Endothelial cell of umbilical vein (primary cell): ENCODE measurements around the gene PLCD4. TPM values are rescaled to one million over a fixed set of nuclear protein-coding genes. Genes with fewer than 3 reads are reported as not detected.

Source experiments
- BruUV-seq: library from RNA; stranded (reverse); fragments of 400-500 nt; replicated peaks from 2 replicates; lab custom pipeline; 2021; lab: Mats Ljungman, UMichigan
- CTCF ChIA-PET: fragments of 300-600, 350-600 bp; sonication (Branson Sonifier 250); formaldehyde crosslinking; loops from one replicate; lab custom pipeline; 2021; ENCODE audit warnings: antibody characterized with exemption, inconsistent platforms; lab: Charles Lee
- POLR2A ChIA-PET: fragments of 300-600, 350-600 bp; sonication (Branson Sonifier 250); formaldehyde crosslinking; loops from one replicate; lab custom pipeline; 2021; ENCODE audit warnings: antibody characterized with exemption, inconsistent platforms; lab: Charles Lee
- DNase-seq: peaks from one replicate; pipeline ENCODE4 v3.0.0-alpha.2; 2011; ENCODE audit warnings: low read depth, low spot score
- FAIRE-seq: peaks from 2 replicates; lab custom pipeline; 2011; peaks lifted over from hg19 to GRCh38; lab: Jason Lieb, UNC
- H2AFZ ChIP-seq: 2 replicates; pipeline ENCODE4 v1.6.0; 2012; ENCODE audit warnings: low read depth, low read length, control low read depth, inconsistent platforms
- H3K27ac ChIP-seq: 2 replicates; pipeline ENCODE4 v1.5.1; 2011; ENCODE audit warnings: low read depth, mild to moderate bottlenecking, control low read depth, low read length, moderate library complexity; ENCODE audit not compliant: insufficient read depth
- H3K27me3 ChIP-seq, 2 experiments: 2 replicates each; pipeline versions ENCODE4 v1.6.0 to v1.6.1; 2011; ENCODE audit warnings: low read length in 2 of 2, mixed read lengths in 1 of 2; ENCODE audit not compliant: control insufficient read depth in 2 of 2, insufficient read depth in 2 of 2
- H3K36me3 ChIP-seq, 2 experiments: 2 replicates in 1 of 2; 3 replicates in 1 of 2; pipeline ENCODE4 v1.5.1; 2011; ENCODE audit warnings: low read length in 2 of 2, mild to moderate bottlenecking in 1 of 2, moderate library complexity in 1 of 2; ENCODE audit not compliant: control insufficient read depth in 2 of 2, insufficient read depth in 2 of 2; ENCODE audit errors: extremely low read depth in 1 of 2
- H3K4me1 ChIP-seq: 3 replicates; pipeline ENCODE4 v1.5.1; 2011; ENCODE audit warnings: mild to moderate bottlenecking, low read length; ENCODE audit not compliant: control insufficient read depth, insufficient read depth; ENCODE audit errors: extremely low read depth
- H3K4me2 ChIP-seq: 2 replicates; pipeline ENCODE4 v1.6.1; 2011; ENCODE audit warnings: low read length, control low read depth, mixed read lengths; ENCODE audit not compliant: insufficient read depth
- H3K4me3 ChIP-seq, 3 experiments: fragments of 200-600 bp in 1 of 3; sonication (generic), shearing (Covaris generic) in 1 of 3; replicated peaks in 1 of 3; 2 replicates each; pipeline ENCODE4 v1.5.1; 2011 to 2016; ENCODE audit warnings: control low read depth in 3 of 3, low read length in 3 of 3, mild to moderate bottlenecking in 2 of 3, inconsistent platforms in 1 of 3, low read depth in 1 of 3, moderate library complexity in 1 of 3; ENCODE audit not compliant: insufficient read depth in 1 of 3
- H3K79me2 ChIP-seq: 2 replicates; pipeline ENCODE4 v1.6.0; 2012; ENCODE audit warnings: low read length, inconsistent platforms; ENCODE audit not compliant: control insufficient read depth, insufficient read depth
- H3K9ac ChIP-seq: replicated peaks from 2 replicates; pipeline ENCODE3; 2011; ENCODE audit warnings: low read length, control low read depth; ENCODE audit not compliant: insufficient read depth; ENCODE audit errors: extremely low read depth
- H3K9me1 ChIP-seq: replicated peaks from 3 replicates; pipeline ENCODE4 v1.6.0; 2011; ENCODE audit warnings: mild to moderate bottlenecking, low read length; ENCODE audit not compliant: control insufficient read depth, insufficient read depth; ENCODE audit errors: extremely low read depth
- H3K9me3 ChIP-seq: replicated peaks from 2 replicates; pipeline ENCODE4 v1.5.1; 2012; ENCODE audit warnings: low read length, inconsistent platforms; ENCODE audit not compliant: control insufficient read depth, insufficient read depth
- H4K20me1 ChIP-seq: replicated peaks from 2 replicates; pipeline ENCODE3; 2011; ENCODE audit warnings: mild to moderate bottlenecking, low read length; ENCODE audit not compliant: control insufficient read depth, insufficient read depth; ENCODE audit errors: extremely low read depth
- EZH2 ChIP-seq: IDR thresholded peaks from 2 replicates; pipeline ENCODE4 v1.6.1; 2012; ENCODE audit warnings: borderline replicate concordance, low read depth, mild to moderate bottlenecking, moderate library complexity, low read length, inconsistent platforms; ENCODE audit not compliant: severe bottlenecking
- FOS ChIP-seq: IDR thresholded peaks from 2 replicates; pipeline ENCODE4 v1.6.1; 2011; ENCODE audit warnings: mild to moderate bottlenecking, low read length, moderate library complexity, borderline replicate concordance; ENCODE audit not compliant: insufficient read depth
- GATA2 ChIP-seq: IDR thresholded peaks from 2 replicates; pipeline ENCODE4 v1.7.0; 2011; ENCODE audit warnings: low read depth, mild to moderate bottlenecking, moderate library complexity, mixed read lengths, low read length; ENCODE audit not compliant: insufficient read length, insufficient read depth
- JUN ChIP-seq: IDR thresholded peaks from 2 replicates; pipeline ENCODE4 v1.6.1; 2011; ENCODE audit warnings: borderline replicate concordance, low read depth; ENCODE audit not compliant: insufficient read length, insufficient read depth
- MYC ChIP-seq: IDR thresholded peaks from one replicate; pipeline ENCODE4 v1.6.1; 2011; ENCODE audit warnings: mild to moderate bottlenecking, low read depth, low read length
- POLR2A ChIP-seq: IDR thresholded peaks from 2 replicates; pipeline ENCODE4 v1.6.1; 2012; ENCODE audit warnings: low read depth, mild to moderate bottlenecking, control low read depth, low read length
- POLR2AphosphoS5 ChIP-seq: IDR thresholded peaks from 2 replicates; pipeline ENCODE4 v1.6.1; 2012; ENCODE audit warnings: low read depth, mild to moderate bottlenecking, control low read depth, low read length, moderate library complexity; ENCODE audit not compliant: insufficient read depth
- dilution Hi-C: fragments of 300-500 bp; cut with MboI; formaldehyde crosslinking; loops from one replicate; pipeline ENCODE4 v1.15.0; 2019; ENCODE audit warnings: low sequenced_read_pairs; ENCODE audit not compliant: extremely low pct_ligation_motif_present
- intact Hi-C: fragments of 100-400 bp; cut with micrococcal nuclease; formaldehyde crosslinking; loops from one replicate; pipeline ENCODE4 v1.10.0; 2022
- polyA plus RNA-seq, 4 experiments: library from polyadenylated mRNA; depleted of rRNA in 3 of 4; stranded (reverse) in 3 of 4; unstranded in 1 of 4; fragments of >200 nt; gene quantifications; 2 replicates each; pipeline versions ENCODE4 v1.2.1 to v1.2.3, GENCODE V29; 2011 to 2012; ENCODE audit warnings: missing spikeins in 1 of 4
- total RNA-seq: library from RNA; stranded (reverse); gene quantifications from 2 replicates; pipeline ENCODE4 v1.2.3, GENCODE V29; 2021
- TF ChIP-seq, protein P1 (sequence below), 2 donors: IDR thresholded peaks; 1 replicate in 1 of 2; 2 replicates in 1 of 2; pipeline ENCODE4 v1.5.1; 2011; ENCODE audit warnings: low read length in 2 of 2, mild to moderate bottlenecking in 2 of 2, moderate library complexity in 2 of 2, control low read depth in 1 of 2, inconsistent platforms in 1 of 2, low read depth in 1 of 2; ENCODE audit not compliant: insufficient read depth in 1 of 2; ENCODE audit errors: extremely low read depth in 1 of 2
- TF ChIP-seq, protein P2 (sequence below): IDR thresholded peaks from 2 replicates; pipeline ENCODE4 v1.6.1; 2011; ENCODE audit not compliant: insufficient read depth, insufficient read length

Gene PLCD4
- total and polyA plus RNA-seq, 2 donors (not counting 3 experiments of a cell fraction or from before 2014, with no cell fraction given) = 2.2 to 3.1 TPM

DNA sequence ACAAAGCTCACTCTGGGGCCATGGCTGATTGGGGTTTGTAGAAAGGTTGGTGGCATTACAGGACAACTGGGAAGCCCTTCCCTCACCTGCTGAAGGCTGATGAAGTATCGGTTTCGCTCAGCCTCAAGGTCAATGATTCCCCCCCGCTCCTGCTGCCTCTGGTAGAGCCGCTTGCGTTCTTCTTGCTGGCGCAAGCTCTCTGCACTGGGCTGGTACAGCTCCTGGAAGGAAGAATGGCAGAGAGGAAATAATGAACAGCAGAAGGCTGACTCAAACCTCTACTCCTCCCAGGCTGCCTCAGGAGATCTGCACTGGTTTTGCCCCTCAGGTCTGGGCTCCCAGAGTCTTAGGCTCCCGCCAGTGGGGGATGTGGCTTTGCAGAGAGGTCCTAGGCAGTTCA, 57.0 kb downstream of the PLCD4 start:
- no peak for DNase-seq
- Histone ChIP-seq H4K20me1 (no peaks in the 10 kb centered on the region), H3K4me3 (no peak overlapping the region), H3K9me3 (no peaks in the 10 kb centered on the region), H2AFZ (no peak overlapping the region), H3K36me3 (peaks cover 33 to 44% of the 10 kb centered on the region in 2 experiments), H3K4me2 (no peak overlapping the region), H3K27ac (no peak overlapping the region), H3K4me1 (peaks cover 9% of the 10 kb centered on the region), H3K27me3 (no peaks in the 10 kb centered on the region), H3K79me2 (peaks cover 12% of the 10 kb centered on the region), H3K9ac (no peak overlapping the region), H3K9me1 (no peaks in the 10 kb centered on the region)
- no TSS peak for BruUV-seq
- TF ChIP-seq POLR2AphosphoS5 = no peak
- no peak for TF ChIP-seq GATA2
- TF ChIP-seq JUN = no peak
- TF ChIP-seq EZH2 = no peak
- TF ChIP-seq, protein P1, sequence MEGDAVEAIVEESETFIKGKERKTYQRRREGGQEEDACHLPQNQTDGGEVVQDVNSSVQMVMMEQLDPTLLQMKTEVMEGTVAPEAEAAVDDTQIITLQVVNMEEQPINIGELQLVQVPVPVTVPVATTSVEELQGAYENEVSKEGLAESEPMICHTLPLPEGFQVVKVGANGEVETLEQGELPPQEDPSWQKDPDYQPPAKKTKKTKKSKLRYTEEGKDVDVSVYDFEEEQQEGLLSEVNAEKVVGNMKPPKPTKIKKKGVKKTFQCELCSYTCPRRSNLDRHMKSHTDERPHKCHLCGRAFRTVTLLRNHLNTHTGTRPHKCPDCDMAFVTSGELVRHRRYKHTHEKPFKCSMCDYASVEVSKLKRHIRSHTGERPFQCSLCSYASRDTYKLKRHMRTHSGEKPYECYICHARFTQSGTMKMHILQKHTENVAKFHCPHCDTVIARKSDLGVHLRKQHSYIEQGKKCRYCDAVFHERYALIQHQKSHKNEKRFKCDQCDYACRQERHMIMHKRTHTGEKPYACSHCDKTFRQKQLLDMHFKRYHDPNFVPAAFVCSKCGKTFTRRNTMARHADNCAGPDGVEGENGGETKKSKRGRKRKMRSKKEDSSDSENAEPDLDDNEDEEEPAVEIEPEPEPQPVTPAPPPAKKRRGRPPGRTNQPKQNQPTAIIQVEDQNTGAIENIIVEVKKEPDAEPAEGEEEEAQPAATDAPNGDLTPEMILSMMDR (IDR thresholded peaks at IDR 0.05; ENCODE audit: extremely low read depth in 1 of 2, insufficient read depth in 1 of 2, low read depth in 1 of 2, low read length in 2 of 2) = no peak
- no peak for TF ChIP-seq FOS
- no peak for TF ChIP-seq MYC
- TF ChIP-seq, protein P2, sequence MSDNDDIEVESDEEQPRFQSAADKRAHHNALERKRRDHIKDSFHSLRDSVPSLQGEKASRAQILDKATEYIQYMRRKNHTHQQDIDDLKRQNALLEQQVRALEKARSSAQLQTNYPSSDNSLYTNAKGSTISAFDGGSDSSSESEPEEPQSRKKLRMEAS = no peak
- no peak for TF ChIP-seq POLR2A
- dilution Hi-C loops (no loop called here), intact Hi-C loops (no loop called here)
- FAIRE-seq = no peak
- ChIA-PET POLR2A (no interaction called here), CTCF (interaction anchor here (0.8 kb wide), 1 partner anchor 183 kb away, joined by 4 read pairs; no protein-coding TSS in a partner anchor)
